Immature natural killer cell (primary cell): ENCODE data around the gene FEZF2. TPM values are rescaled to one million over a fixed set of nuclear protein-coding genes. Genes with fewer than 3 reads are reported as not detected.
A peak's percentile ranks its signal among the peaks of the same experiment; 100 is the strongest.

ENCODE experiments used
- DNase-seq, 3 donors: peaks; one replicate each; pipeline ENCODE4 v3.0.0; 2022; ENCODE audit warnings: mixed read lengths in 1 of 3
- H3K27ac Mint-ChIP-seq, 6 donors: one replicate each; pipeline ENCODE4 v1.8.0; 2020; ENCODE audit warnings: mixed read lengths in 6 of 6, mild to moderate bottlenecking in 5 of 6, inconsistent platforms in 4 of 6, moderate library complexity in 3 of 6
- H3K27me3 Mint-ChIP-seq, 3 donors: one replicate each; pipeline ENCODE4 v1.8.0; 2020 to 2021; ENCODE audit warnings: low read depth in 3 of 3, mild to moderate bottlenecking in 3 of 3, mixed read lengths in 3 of 3, moderate library complexity in 3 of 3, inconsistent platforms in 1 of 3
- H3K36me3 Mint-ChIP-seq, 3 donors: one replicate each; pipeline ENCODE4 v1.8.0; 2020; ENCODE audit warnings: mixed read lengths in 3 of 3, inconsistent platforms in 2 of 3, mild to moderate bottlenecking in 2 of 3
- H3K4me1 Mint-ChIP-seq, 2 donors: one replicate each; pipeline ENCODE4 v1.8.0; 2020; ENCODE audit warnings: inconsistent platforms in 2 of 2, mild to moderate bottlenecking in 2 of 2, mixed read lengths in 2 of 2, moderate library complexity in 1 of 2
- H3K4me3 Mint-ChIP-seq, 5 donors: one replicate each; pipeline ENCODE4 v1.8.0; 2020; ENCODE audit warnings: mild to moderate bottlenecking in 5 of 5, mixed read lengths in 5 of 5, inconsistent platforms in 3 of 5, moderate library complexity in 3 of 5
- H3K9me3 Mint-ChIP-seq, 6 donors: one replicate each; pipeline ENCODE4 v1.8.0; 2020; ENCODE audit warnings: mild to moderate bottlenecking in 6 of 6, mixed read lengths in 6 of 6, inconsistent platforms in 4 of 6, moderate library complexity in 3 of 6
- polyA plus RNA-seq, 3 donors: library from polyadenylated mRNA; unstranded; fragments of 300-500 nt; fragmentation: Illumina TruSeq; gene quantifications; one replicate each; pipeline ENCODE4 v1.2.3, GENCODE V29; 2021

The FEZF2 gene
- polyA plus RNA-seq, 3 donors from 2014 or later: not detected

DNA sequence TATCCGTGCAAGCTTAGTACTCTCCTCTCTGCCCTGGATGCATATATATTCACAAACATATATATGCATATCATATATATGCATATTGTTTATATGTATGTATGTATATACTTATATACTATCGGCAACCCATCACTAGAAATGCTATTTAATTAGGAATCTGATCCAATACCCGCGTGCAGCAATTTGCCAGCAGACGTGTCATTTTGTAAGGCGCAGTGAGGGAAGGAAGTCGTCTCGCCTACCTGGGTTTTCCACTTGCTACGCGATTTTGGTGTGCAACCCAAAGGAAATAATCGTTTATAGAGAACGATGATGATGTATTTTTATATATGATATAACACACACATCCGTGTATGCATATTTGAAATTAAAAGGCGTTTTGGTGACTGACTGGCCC, 5.6 kb upstream of the FEZF2 start:
- no peak for DNase-seq
- Mint-ChIP-seq H3K27ac (no peak overlapping the region), H3K27me3 (peaks cover 13 to 26% (median 17%) of the 10 kb centered on the region in 3 donors), H3K4me1 (no peaks in the 10 kb centered on the region), H3K9me3 (peaks cover 4 to 45% (median 14%) of the 10 kb centered on the region in 6 donors), H3K4me3 (no peak overlapping the region), H3K36me3 (peaks cover 0 to 4% (median 3%) of the 10 kb centered on the region in 3 donors)

GRCh38 chr3:62378311-62378789, 5.0 kb upstream of the FEZF2 start:
- peaks cover 15 to 26% (median 17%) of the 10 kb centered on the region in 3 donors for H3K27me3 Mint-ChIP-seq

GRCh38 chr3:62376906-62377877, 3.8 kb upstream of the FEZF2 start:
- H3K36me3 Mint-ChIP-seq: peaks cover 0 to 4% (median 3%) of the 10 kb centered on the region in 3 donors
- peaks cover 4 to 43% (median 14%) of the 10 kb centered on the region in 6 donors for H3K9me3 Mint-ChIP-seq
- no peaks in the 10 kb centered on the region for H3K4me1 Mint-ChIP-seq
- H3K27ac Mint-ChIP-seq: no peak overlapping the region
- DNase-seq: no peak
- peaks cover 15 to 26% (median 19%) of the 10 kb centered on the region in 3 donors for H3K27me3 Mint-ChIP-seq
- no peak overlapping the region for H3K4me3 Mint-ChIP-seq

More at GRCh38 chr3:62378311-62378789, 5.0 kb upstream of the FEZF2 start:
- Mint-ChIP-seq H3K4me1 (no peaks in the 10 kb centered on the region), H3K36me3 (peaks cover 0 to 4% (median 3%) of the 10 kb centered on the region in 3 donors), H3K4me3 (no peak overlapping the region), H3K9me3 (peaks cover 4 to 45% (median 14%) of the 10 kb centered on the region in 6 donors), H3K27ac (no peak overlapping the region)
- no peak for DNase-seq

GRCh38 chr3:62376454-62376720, 3.0 kb upstream of the FEZF2 start:
- H3K4me1 Mint-ChIP-seq: no peaks in the 10 kb centered on the region
- no peak overlapping the region for H3K4me3 Mint-ChIP-seq
- peaks cover 0 to 4% (median 0%) of the 10 kb centered on the region in 3 donors for H3K36me3 Mint-ChIP-seq
- H3K27ac Mint-ChIP-seq: no peak overlapping the region
- DNase-seq: no peak
- peaks cover 15 to 24% (median 23%) of the 10 kb centered on the region in 3 donors for H3K27me3 Mint-ChIP-seq
- peaks cover 2 to 40% (median 12%) of the 10 kb centered on the region in 6 donors for H3K9me3 Mint-ChIP-seq

DNA sequence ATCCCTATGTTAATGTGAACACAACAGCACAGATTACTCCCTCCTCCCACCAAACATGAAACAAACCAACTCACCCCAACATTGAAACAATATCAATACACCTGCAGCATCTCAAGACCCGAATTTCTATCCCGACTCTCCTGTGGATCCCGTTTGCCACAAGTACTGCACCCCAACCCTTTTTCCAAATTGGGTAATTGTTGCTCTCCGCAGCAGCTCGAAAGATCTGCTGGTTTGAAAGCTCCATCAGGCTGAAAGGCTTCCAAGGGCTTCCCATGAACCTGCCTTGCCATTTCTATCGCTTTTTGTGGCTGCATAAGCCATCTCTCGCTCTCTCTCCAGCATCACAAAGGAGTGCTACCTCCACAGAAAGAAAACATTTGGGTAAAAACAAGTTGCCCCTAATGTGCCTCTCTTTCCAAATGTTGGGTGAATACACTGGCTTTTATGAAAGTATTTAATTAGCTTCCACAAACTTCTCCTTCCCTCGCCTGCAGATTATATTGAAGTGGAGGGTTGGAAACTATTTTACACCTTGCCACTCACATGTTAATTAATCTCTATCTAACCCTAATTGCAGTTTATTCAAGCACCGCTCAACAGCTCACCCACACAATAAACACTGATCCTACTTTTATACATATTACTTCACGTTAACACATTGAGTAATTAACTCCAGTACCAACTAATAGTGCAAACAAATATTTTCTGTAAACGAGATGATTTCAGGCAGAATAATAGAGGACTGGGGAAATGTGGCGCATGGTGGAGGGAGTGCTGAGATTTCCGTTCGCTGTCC, 2.5 kb upstream of the FEZF2 start:
- Mint-ChIP-seq H3K27ac (no peak overlapping the region), H3K27me3 (peaks cover 16 to 28% (median 24%) of the 10 kb centered on the region in 3 donors), H3K36me3 (peaks cover 0 to 4% (median 3%) of the 10 kb centered on the region in 3 donors), H3K9me3 (peaks cover under 1 to 44% (median 12%) of the 10 kb centered on the region in 6 donors), H3K4me3 (no peak overlapping the region), H3K4me1 (no peaks in the 10 kb centered on the region)
- DNase-seq: no peak

GRCh38 chr3:62374341-62375218, 1.2 kb upstream of the FEZF2 start:
- no peak overlapping the region for H3K27ac Mint-ChIP-seq

DNA sequence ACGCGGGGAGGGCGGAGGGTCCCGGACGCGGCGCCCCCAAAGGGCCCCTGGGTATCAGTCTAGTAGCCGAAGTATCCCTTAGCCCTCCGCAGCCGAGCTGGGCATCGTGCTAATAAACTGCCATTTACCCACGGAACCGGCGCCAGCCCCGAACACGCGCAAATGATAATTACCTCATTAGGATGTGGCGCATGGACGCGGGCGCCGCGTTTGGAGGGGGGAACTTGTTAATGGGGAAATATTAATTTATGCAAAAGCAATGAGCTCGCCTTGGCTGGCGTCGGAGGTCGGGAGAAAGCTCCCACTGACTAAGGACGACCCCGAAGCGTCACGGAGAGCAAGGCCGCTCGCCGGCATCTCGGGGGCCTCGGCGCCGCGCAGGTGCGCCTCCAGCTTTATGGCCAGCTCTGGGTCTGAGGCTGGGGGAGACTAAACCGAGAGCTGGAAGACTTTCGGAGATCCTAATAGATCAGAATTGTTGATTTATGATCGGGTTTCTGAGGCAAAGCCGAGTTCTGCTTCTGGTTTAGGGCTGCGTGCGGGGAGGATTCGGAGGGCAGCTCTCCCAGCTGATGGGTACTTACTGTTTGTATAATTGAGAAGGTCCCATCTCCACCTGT, 474 bp upstream of the FEZF2 start:
- Mint-ChIP-seq H3K4me3 (no peak overlapping the region), H3K27ac (no peak overlapping the region), H3K4me1 (no peaks in the 10 kb centered on the region), H3K36me3 (peaks cover 0 to 8% (median 6%) of the 10 kb centered on the region in 3 donors), H3K9me3 (peaks cover 3 to 33% (median 18%) of the 10 kb centered on the region in 6 donors), H3K27me3 (peaks cover 17 to 33% (median 25%) of the 10 kb centered on the region in 3 donors)
- DNase-seq: no peak

More at GRCh38 chr3:62374341-62375218, 1.2 kb upstream of the FEZF2 start:
- no peak for DNase-seq
- Mint-ChIP-seq H3K4me3 (peak overlapping the region in 1 of 5 donors; percentile 5), H3K36me3 (peaks cover 0 to 8% (median 6%) of the 10 kb centered on the region in 3 donors), H3K9me3 (peaks cover 3 to 41% (median 19%) of the 10 kb centered on the region in 6 donors), H3K4me1 (no peaks in the 10 kb centered on the region), H3K27me3 (peaks cover 17 to 34% (median 28%) of the 10 kb centered on the region in 3 donors)

DNA sequence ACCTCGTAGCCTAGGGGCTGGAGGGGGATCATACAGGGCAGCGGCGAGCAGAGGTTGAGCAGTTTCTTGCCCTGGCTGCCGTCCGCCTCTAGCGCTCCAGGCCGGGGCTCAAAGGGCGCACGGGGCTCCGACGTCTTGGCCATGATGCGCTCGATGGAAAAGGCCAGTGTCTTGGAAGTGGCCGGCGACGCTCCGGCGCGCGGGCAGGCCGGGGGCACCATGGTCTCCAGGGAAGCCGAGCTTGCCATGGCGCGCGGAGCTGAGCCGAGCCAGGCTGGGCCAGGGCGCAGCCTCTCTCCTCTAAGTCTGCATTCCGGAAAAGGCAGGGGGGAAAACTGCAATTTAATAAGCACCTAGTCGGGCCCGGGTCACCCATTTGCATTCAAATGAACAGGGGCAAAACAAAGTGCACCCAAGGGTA, 719 bp downstream of the FEZF2 start:
- no peak overlapping the region for H3K27ac Mint-ChIP-seq
- no peak for DNase-seq
- no peak overlapping the region for H3K4me3 Mint-ChIP-seq
- no peaks in the 10 kb centered on the region for H3K4me1 Mint-ChIP-seq
- H3K9me3 Mint-ChIP-seq: peaks cover 3 to 42% (median 17%) of the 10 kb centered on the region in 6 donors
- peaks cover 0 to 8% (median 6%) of the 10 kb centered on the region in 3 donors for H3K36me3 Mint-ChIP-seq
- peaks cover 22 to 33% (median 29%) of the 10 kb centered on the region in 3 donors for H3K27me3 Mint-ChIP-seq

- Mint-ChIP-seq H3K36me3 (peaks cover 4 to 8% (median 6%) of the 10 kb centered on the region in 3 donors), H3K4me3 (no peak overlapping the region), H3K9me3 (peaks cover 5 to 44% (median 18%) of the 10 kb centered on the region in 6 donors), H3K27ac (no peak overlapping the region), H3K4me1 (no peaks in the 10 kb centered on the region), H3K27me3 (peaks cover 28 to 38% (median 34%) of the 10 kb centered on the region in 3 donors)
- DNase-seq: no peak
These were observed 1.4 kb downstream of the FEZF2 start for GRCh38 chr3:62371720-62372591.

GRCh38 chr3:62370858-62371719, 2.3 kb downstream of the FEZF2 start:
- Mint-ChIP-seq H3K27ac (no peak overlapping the region), H3K4me3 (peak overlapping the region in 1 of 5 donors; percentile 30), H3K9me3 (peaks cover 5 to 46% (median 18%) of the 10 kb centered on the region in 6 donors), H3K36me3 (peaks cover 4 to 6% (median 6%) of the 10 kb centered on the region in 3 donors), H3K27me3 (peaks cover 30 to 36% (median 35%) of the 10 kb centered on the region in 3 donors), H3K4me1 (no peaks in the 10 kb centered on the region)
- DNase-seq: no peak
